ENCODE data around the gene RAB1A. TPM values are rescaled to one million over a fixed set of nuclear protein-coding genes. Genes with fewer than 3 reads are reported as not detected.

RAB1A gene
- total RNA-seq, 4 donors from 2014 or later: 57.8 to 118 (median 84.7) TPM

- Histone ChIP-seq H3K27ac (no peak overlapping the region), H3K9me3 (no peaks in the 10 kb centered on the region), H3K27me3 (no peaks in the 10 kb centered on the region), H3K36me3 (no peaks in the 10 kb centered on the region), H3K4me3 (no peak overlapping the region), H3K4me1 (peaks cover 0 to 58% (median 6%) of the 10 kb centered on the region in 4 donors)
- no peak for DNase-seq
- TF ChIP-seq CTCF (IDR thresholded peaks at IDR 0.05): no peak
- no peak for TF ChIP-seq POLR2A (IDR thresholded peaks at IDR 0.05)
Measured at GRCh38 chr2:65120990-65121693, 8.8 kb downstream of the RAB1A start.

- Histone ChIP-seq H3K4me3 (no peak overlapping the region), H3K4me1 (peaks cover 0 to 29% (median 4%) of the 10 kb centered on the region in 4 donors), H3K27me3 (no peaks in the 10 kb centered on the region), H3K36me3 (no peaks in the 10 kb centered on the region), H3K27ac (no peak overlapping the region), H3K9me3 (no peaks in the 10 kb centered on the region)
- DNase-seq: no peak
- no peak for TF ChIP-seq CTCF (IDR thresholded peaks at IDR 0.05)
- TF ChIP-seq POLR2A (IDR thresholded peaks at IDR 0.05): no peak
Measured at GRCh38 chr2:65116645-65117044, 13.3 kb downstream of the RAB1A start.

DNA sequence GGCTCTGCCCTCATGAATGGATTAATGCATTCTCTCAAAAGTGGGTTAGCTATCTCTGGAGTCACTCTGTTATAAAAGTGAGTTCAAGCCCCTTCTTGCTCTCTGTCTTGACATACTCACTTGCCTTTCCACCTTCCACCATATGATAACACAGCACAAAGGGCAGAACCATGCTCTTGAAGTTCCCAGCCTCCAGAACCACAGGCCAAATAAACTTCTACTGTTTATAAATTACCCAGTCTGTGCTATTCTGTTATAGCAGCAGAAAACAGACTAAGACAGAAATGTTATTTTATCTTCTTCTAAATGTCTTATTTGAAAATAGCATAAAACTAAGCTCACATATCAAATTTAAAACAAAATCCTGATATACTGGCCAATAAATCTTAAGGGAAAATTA lies 15.0 kb downstream of the RAB1A start:
- Histone ChIP-seq H3K36me3 (no peaks in the 10 kb centered on the region), H3K27ac (no peak overlapping the region), H3K4me1 (peaks cover 0 to 15% (median 4%) of the 10 kb centered on the region in 4 donors), H3K4me3 (no peak overlapping the region), H3K9me3 (no peaks in the 10 kb centered on the region), H3K27me3 (no peaks in the 10 kb centered on the region)
- TF ChIP-seq POLR2A (IDR thresholded peaks at IDR 0.05) (no peak), CTCF (IDR thresholded peaks at IDR 0.05) (no peak)
- DNase-seq: no peak

DNA sequence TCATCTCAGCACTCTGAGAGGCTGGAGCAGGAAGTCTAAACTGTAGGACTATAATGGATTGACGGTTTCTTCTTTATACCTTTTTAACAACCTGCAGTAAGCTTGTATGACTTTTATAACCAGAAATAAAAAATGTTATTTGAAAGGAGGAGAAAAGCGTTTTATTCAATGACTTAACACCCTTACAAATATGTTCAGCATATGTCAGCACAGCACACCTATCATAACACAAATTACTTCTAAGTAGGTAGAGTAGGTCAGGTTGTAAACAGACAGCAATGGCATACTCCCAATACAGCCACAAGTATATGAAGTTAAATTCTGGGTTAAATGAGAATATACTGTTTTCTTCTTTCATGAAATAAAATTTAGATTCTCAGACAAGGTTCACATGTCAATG lies 16.1 kb downstream of the RAB1A start:
- Histone ChIP-seq H3K27me3 (no peaks in the 10 kb centered on the region), H3K36me3 (no peaks in the 10 kb centered on the region), H3K9me3 (no peaks in the 10 kb centered on the region), H3K4me1 (peaks cover 0 to 5% (median 4%) of the 10 kb centered on the region in 4 donors), H3K27ac (no peak overlapping the region), H3K4me3 (no peak overlapping the region)
- TF ChIP-seq CTCF (IDR thresholded peaks at IDR 0.05) (no peak), POLR2A (IDR thresholded peaks at IDR 0.05) (no peak)
- DNase-seq: no peak

GRCh38 chr2:65113229-65113628 lies 16.7 kb downstream of the RAB1A start:
- Histone ChIP-seq H3K36me3 (no peaks in the 10 kb centered on the region), H3K4me1 (peaks cover 0 to 5% (median 2%) of the 10 kb centered on the region in 4 donors), H3K4me3 (no peak overlapping the region), H3K27ac (no peak overlapping the region), H3K9me3 (no peaks in the 10 kb centered on the region), H3K27me3 (no peaks in the 10 kb centered on the region)
- TF ChIP-seq POLR2A (IDR thresholded peaks at IDR 0.05) (no peak), CTCF (IDR thresholded peaks at IDR 0.05) (no peak)
- no peak for DNase-seq
